GM06990 (cell line): ENCODE measurements around the gene INKA2.

Experiments used
- DNase-seq: peaks from one replicate; pipeline ENCODE4 v3.0.0-alpha.2; 2011; ENCODE audit not compliant: insufficient read length; ENCODE audit errors: extremely low read depth
- H3K27me3 ChIP-seq: replicated peaks from 2 replicates; pipeline ENCODE4 v1.6.0; 2011; ENCODE audit warnings: low read length; ENCODE audit not compliant: control insufficient read depth, insufficient read depth
- H3K36me3 ChIP-seq: 2 replicates; pipeline ENCODE4 v1.5.1; 2011; ENCODE audit warnings: low read length; ENCODE audit not compliant: control insufficient read depth, insufficient read depth
- H3K4me3 ChIP-seq: replicated peaks from 2 replicates; pipeline ENCODE4 v1.5.1; 2011; ENCODE audit warnings: low read depth, mild to moderate bottlenecking, control low read depth, low read length
- TF ChIP-seq, protein P1 (sequence below): IDR thresholded peaks from 2 replicates; pipeline ENCODE4 v1.5.1; 2011; ENCODE audit warnings: low read length, control low read depth, mild to moderate bottlenecking, inconsistent platforms; ENCODE audit not compliant: insufficient read depth, poor library complexity, severe bottlenecking

The INKA2 gene

DNA sequence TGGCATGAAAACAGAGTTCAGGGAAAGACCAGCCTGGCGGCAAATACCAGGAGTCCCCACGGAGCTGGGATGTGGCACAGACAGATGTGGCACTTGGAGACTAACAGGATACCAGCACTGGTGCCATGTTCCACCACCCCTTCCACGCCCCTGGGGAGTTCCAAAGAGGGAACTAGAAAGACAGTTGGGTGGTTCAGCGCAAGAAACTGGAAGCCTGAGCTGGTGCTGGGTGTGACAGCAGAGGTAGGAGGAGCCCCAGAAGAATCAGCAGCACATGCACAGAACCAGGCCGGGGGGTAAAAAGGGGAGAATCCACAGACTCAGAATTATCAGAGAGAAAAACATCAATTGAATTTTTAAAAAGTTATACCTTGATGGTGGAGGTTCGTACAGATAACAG, 38.9 kb upstream of the INKA2 start:
- Histone ChIP-seq H3K36me3 (no peaks in the 10 kb centered on the region), H3K27me3 (no peaks in the 10 kb centered on the region; the same call in 1 of the 2 replicates), H3K4me3 (no peak overlapping the region)
- DNase-seq: no peak
- TF ChIP-seq, protein P1, sequence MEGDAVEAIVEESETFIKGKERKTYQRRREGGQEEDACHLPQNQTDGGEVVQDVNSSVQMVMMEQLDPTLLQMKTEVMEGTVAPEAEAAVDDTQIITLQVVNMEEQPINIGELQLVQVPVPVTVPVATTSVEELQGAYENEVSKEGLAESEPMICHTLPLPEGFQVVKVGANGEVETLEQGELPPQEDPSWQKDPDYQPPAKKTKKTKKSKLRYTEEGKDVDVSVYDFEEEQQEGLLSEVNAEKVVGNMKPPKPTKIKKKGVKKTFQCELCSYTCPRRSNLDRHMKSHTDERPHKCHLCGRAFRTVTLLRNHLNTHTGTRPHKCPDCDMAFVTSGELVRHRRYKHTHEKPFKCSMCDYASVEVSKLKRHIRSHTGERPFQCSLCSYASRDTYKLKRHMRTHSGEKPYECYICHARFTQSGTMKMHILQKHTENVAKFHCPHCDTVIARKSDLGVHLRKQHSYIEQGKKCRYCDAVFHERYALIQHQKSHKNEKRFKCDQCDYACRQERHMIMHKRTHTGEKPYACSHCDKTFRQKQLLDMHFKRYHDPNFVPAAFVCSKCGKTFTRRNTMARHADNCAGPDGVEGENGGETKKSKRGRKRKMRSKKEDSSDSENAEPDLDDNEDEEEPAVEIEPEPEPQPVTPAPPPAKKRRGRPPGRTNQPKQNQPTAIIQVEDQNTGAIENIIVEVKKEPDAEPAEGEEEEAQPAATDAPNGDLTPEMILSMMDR: no peak

DNA sequence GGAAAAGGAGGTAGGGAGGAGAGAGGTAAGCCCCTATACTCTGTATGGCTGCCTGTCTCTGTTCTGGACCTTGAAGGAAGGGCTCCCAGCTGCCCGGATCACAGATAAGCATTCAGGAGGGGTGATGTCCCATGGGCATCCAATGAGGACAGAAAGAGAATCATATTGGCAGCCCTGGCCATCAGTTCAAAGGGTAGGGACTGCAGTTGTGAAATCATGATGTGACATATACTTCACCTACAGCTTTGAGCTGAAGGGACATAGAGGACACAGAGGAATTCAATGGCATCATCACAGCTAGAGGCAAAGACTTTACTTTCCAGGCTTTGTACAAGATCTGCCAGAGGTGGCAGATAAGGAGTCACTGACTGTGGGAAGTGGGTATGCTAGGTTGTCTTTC, 38.1 kb upstream of the INKA2 start:
- TF ChIP-seq, protein P1: no peak
- no peak for DNase-seq
- H3K36me3 ChIP-seq: no peaks in the 10 kb centered on the region
- no peak overlapping the region for H3K4me3 ChIP-seq
- no peaks in the 10 kb centered on the region; the same call in 1 of the 2 replicates for H3K27me3 ChIP-seq

DNA sequence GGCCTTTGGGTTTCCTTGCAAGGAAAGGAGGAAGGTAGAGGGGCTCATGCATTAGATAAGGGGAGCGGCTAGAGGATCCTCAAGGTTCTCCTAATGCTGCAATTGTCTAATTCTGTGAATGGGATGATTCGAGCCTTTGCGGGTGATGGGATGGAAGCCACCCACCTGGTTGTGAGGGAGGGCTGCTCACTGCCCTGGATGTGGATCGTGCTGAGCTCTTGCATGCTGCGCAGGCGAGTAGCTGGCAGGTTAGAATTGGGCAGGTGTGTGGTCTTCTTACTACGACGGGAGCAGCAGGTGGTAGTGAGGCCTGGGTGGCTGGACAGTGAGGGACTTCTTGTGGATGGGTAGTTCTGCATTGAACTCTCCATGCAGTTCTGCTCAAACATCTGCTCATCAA, 37.7 kb upstream of the INKA2 start:
- no peak for DNase-seq
- Histone ChIP-seq H3K36me3 (no peaks in the 10 kb centered on the region), H3K27me3 (no peaks in the 10 kb centered on the region; the same call in 1 of the 2 replicates)

DNA sequence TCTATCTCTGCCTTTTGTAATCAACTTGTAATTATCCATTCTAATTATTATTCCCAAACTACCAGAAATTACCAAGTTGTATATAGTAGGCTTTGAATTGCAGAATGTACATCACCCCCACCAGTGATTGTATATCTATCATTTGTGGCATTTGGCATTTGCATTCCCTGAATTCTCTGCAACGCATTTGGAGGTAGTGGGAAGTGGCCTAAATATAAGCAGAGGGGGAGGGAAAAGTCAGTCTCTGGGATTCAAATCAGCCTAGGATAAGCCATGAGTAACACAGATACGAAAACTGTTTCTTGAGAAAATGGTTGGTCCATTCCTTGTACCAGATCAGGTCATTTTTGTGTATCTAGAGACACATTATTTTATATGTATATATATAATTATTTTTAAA, 37.2 kb upstream of the INKA2 start:
- H3K4me3 ChIP-seq: no peak overlapping the region
- H3K27me3 ChIP-seq: no peaks in the 10 kb centered on the region; the same call in 1 of the 2 replicates
- DNase-seq: no peak
- no peaks in the 10 kb centered on the region for H3K36me3 ChIP-seq
- TF ChIP-seq, protein P1: no peak

More for the DNA sequence above, 37.7 kb upstream of the INKA2 start:
- H3K4me3 ChIP-seq: no peak overlapping the region
- TF ChIP-seq, protein P1: no peak

DNA sequence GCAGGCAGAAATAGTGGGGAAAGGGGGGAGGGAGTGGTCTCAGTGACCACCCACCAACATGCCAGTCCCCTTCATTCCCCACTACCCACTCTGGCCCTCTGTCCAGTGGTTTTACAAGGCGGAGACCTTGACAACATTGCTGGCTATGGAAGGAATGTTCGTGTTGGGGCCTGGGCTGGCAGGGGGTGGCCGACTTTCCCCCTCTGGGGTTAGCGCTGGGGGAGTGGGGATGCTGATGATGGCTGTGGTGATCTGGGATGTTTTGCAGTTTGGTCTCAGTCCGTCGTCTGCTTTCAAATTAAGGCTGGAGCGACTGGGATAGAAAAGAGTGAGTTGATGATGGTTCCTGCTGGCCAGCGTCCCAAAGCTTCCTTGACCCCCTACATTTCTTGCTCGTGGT, 36.8 kb upstream of the INKA2 start:
- TF ChIP-seq, protein P1: no peak
- DNase-seq: no peak
- no peak overlapping the region for H3K4me3 ChIP-seq
- H3K27me3 ChIP-seq: no peaks in the 10 kb centered on the region; the same call in 1 of the 2 replicates
- no peaks in the 10 kb centered on the region for H3K36me3 ChIP-seq

DNA sequence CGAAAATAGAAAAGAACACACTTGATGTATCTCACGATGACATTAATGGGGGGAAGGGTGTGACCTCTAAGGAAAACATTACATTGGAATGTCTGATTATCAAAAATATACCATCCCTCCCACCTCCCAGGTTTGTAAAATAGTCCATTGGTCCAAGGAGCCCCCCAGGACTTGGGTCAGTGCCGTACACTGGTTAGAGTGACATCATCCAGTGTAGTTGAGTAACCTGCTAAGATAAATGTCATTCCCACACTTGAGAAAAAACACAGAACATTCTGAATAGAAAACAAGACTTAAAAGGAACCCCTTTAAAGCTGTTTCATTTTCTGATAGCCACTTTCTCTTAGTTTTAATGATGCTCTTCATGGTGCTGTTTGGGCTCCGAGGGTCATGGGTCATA, 31.7 kb upstream of the INKA2 start:
- no peak overlapping the region for H3K4me3 ChIP-seq
- no peak for DNase-seq
- TF ChIP-seq, protein P1: no peak
- peaks cover 5% of the 10 kb centered on the region for H3K36me3 ChIP-seq
- H3K27me3 ChIP-seq: no peaks in the 10 kb centered on the region
